Naive thymus-derived CD4-positive, alpha-beta T cell (primary cell): ENCODE measurements around the gene RNASEH2C. TPM values are rescaled to one million over a fixed set of nuclear protein-coding genes. Genes with fewer than 3 reads are reported as not detected.

Experiments used
- ATAC-seq: fragments of 150-1000 bp; cut with Tn5 transposase; 2 replicates; pipeline ENCODE4 v1.10.0; 2021; ENCODE audit warnings: mild to moderate bottlenecking, moderate library complexity
- CTCF ChIA-PET: fragments of 350-600 bp; sonication (Branson Sonifier 250); formaldehyde crosslinking; loops from one replicate; lab custom pipeline; 2021; ENCODE audit warnings: antibody characterized with exemption; lab: Charles Lee
- POLR2A ChIA-PET: fragments of 350-600 bp; sonication (Branson Sonifier 250); formaldehyde crosslinking; loops from one replicate; lab custom pipeline; 2021; ENCODE audit warnings: antibody characterized with exemption, inconsistent platforms; lab: Charles Lee
- DNase-seq, 9 donors: peaks; one replicate each; pipeline versions ENCODE4 v3.0.0 to v3.0.0-alpha.2; 2020 to 2022; ENCODE audit warnings: mixed read lengths in 1 of 9
- H3K27ac ChIP-seq: one replicate; pipeline ENCODE4 v1.7.0; 2013; ENCODE audit warnings: mild to moderate bottlenecking, low read depth, low read length, moderate library complexity
- H3K27me3 ChIP-seq, 2 donors: one replicate each; pipeline ENCODE4 v1.7.0; 2013; ENCODE audit warnings: low read length in 2 of 2, mild to moderate bottlenecking in 2 of 2, moderate library complexity in 2 of 2; ENCODE audit not compliant: control insufficient read depth in 2 of 2, insufficient read depth in 2 of 2
- H3K36me3 ChIP-seq, 3 experiments: 1 replicate in 2 of 3; 2 replicates in 1 of 3; pipeline ENCODE4 v1.7.0; 2013; ENCODE audit warnings: low read length in 3 of 3, mild to moderate bottlenecking in 3 of 3, moderate library complexity in 1 of 3; ENCODE audit not compliant: insufficient read depth in 3 of 3, control insufficient read depth in 2 of 3
- H3K4me1 ChIP-seq, 2 donors: one replicate each; pipeline ENCODE4 v1.7.0; 2013; ENCODE audit warnings: low read length in 2 of 2, mild to moderate bottlenecking in 2 of 2, moderate library complexity in 1 of 2; ENCODE audit not compliant: control insufficient read depth in 2 of 2, insufficient read depth in 2 of 2
- H3K4me3 ChIP-seq: 2 replicates; pipeline ENCODE4 v1.7.0; 2013; ENCODE audit warnings: mild to moderate bottlenecking, low read length
- H3K9me3 ChIP-seq, 3 experiments: 1 replicate in 2 of 3; 2 replicates in 1 of 3; pipeline ENCODE4 v1.7.0; 2013; ENCODE audit warnings: low read length in 3 of 3; ENCODE audit not compliant: control insufficient read depth in 2 of 3
- H3K27ac Mint-ChIP-seq, 9 donors: one replicate each; pipeline ENCODE4 v1.8.0; 2020 to 2022; ENCODE audit warnings: mixed read lengths in 9 of 9, mild to moderate bottlenecking in 8 of 9, moderate library complexity in 5 of 9, inconsistent platforms in 2 of 9
- H3K27me3 Mint-ChIP-seq, 5 donors: one replicate each; pipeline ENCODE4 v1.8.0; 2021 to 2022; ENCODE audit warnings: mixed read lengths in 5 of 5, mild to moderate bottlenecking in 1 of 5
- H3K36me3 Mint-ChIP-seq, 5 donors: one replicate each; pipeline ENCODE4 v1.8.0; 2020 to 2022; ENCODE audit warnings: mixed read lengths in 5 of 5, mild to moderate bottlenecking in 3 of 5, inconsistent platforms in 1 of 5
- H3K4me1 Mint-ChIP-seq, 7 donors: one replicate each; pipeline ENCODE4 v1.8.0; 2020 to 2022; ENCODE audit warnings: mixed read lengths in 7 of 7, mild to moderate bottlenecking in 3 of 7, inconsistent platforms in 1 of 7
- H3K4me3 Mint-ChIP-seq, 10 donors: one replicate each; pipeline ENCODE4 v1.8.0; 2020 to 2022; ENCODE audit warnings: mild to moderate bottlenecking in 10 of 10, mixed read lengths in 10 of 10, moderate library complexity in 6 of 10, inconsistent platforms in 2 of 10
- H3K9me3 Mint-ChIP-seq, 11 donors: one replicate each; pipeline ENCODE4 v1.8.0; 2020 to 2022; ENCODE audit warnings: mixed read lengths in 11 of 11, mild to moderate bottlenecking in 4 of 11, inconsistent platforms in 1 of 11, moderate library complexity in 1 of 11
- intact Hi-C, 2 donors: fragments of 100-400 bp; cut with micrococcal nuclease; formaldehyde crosslinking; loops; one replicate each; pipeline ENCODE4 v1.15.1; 2023
- polyA plus RNA-seq, 2 donors: library from polyadenylated mRNA; unstranded; fragments of 300-500 nt; fragmentation: Illumina TruSeq; gene quantifications; one replicate each; pipeline ENCODE4 v1.2.3, GENCODE V29; 2021
- total RNA-seq, 6 experiments: library from RNA in 5 of 6; stranded (reverse) in 5 of 6; gene quantifications; 1 replicate in 5 of 6; 2 replicates in 1 of 6; pipeline ENCODE4 v1.2.3 and lab custom pipeline; 2021 to 2026

Gene RNASEH2C
- total and polyA plus RNA-seq, 7 experiments from 2014 or later = 40.2 to 94.0 (median 80.3) TPM

GRCh38 chr11:65701686-65702085, 18.9 kb downstream of the RNASEH2C start:
- no peaks in the 10 kb centered on the region for H3K9me3 ChIP-seq
- H3K27me3 Mint-ChIP-seq = peaks cover 0 to 21% (median 0%) of the 10 kb centered on the region in 5 donors
- DNase-seq (no peak), ATAC-seq (no peak)
- H3K4me1 Mint-ChIP-seq = peaks cover 0 to 7% (median 0%) of the 10 kb centered on the region in 7 donors
- no peak overlapping the region for H3K27ac ChIP-seq
- H3K9me3 Mint-ChIP-seq = peaks cover 0 to 4% (median 0%) of the 10 kb centered on the region in 11 donors
- no peak overlapping the region for H3K4me3 Mint-ChIP-seq
- H3K36me3 Mint-ChIP-seq = no peaks in the 10 kb centered on the region
- no peaks in the 10 kb centered on the region for H3K36me3 ChIP-seq
- ChIA-PET CTCF (no interaction called here), POLR2A (interaction anchor here (0.8 kb wide), 1 partner anchor 768 kb away, joined by 3 read pairs; no protein-coding TSS in a partner anchor)
- H3K27me3 ChIP-seq = no peaks in the 10 kb centered on the region
- no peaks in the 10 kb centered on the region for H3K4me1 ChIP-seq
- H3K27ac Mint-ChIP-seq = no peak overlapping the region
- intact Hi-C loops = no loop called here
- H3K4me3 ChIP-seq = no peak overlapping the region

DNA sequence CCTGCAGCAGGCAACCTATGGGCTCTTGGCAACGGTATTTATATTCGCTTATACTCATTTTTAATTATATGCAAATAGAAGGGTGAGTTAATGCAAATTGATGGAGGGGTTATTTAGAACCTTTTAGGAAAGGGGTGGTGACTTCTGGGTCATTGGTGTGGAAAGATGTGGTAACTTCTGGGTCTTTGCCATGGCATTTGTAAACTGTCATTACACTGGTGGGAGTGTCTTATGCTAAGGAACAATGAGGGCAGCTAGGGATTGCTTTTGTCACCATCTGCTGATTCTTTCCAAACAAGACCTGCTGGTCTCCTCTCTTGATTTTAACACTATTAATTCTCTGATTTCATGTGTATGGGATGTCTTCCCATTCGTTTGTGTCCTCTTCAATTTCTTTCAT, 20.2 kb downstream of the RNASEH2C start:
- peaks cover 0 to 5% (median 0%) of the 10 kb centered on the region in 7 donors for H3K4me1 Mint-ChIP-seq
- intact Hi-C loops = no loop called here
- Histone ChIP-seq H3K27me3 (no peaks in the 10 kb centered on the region), H3K27ac (no peak overlapping the region), H3K4me1 (no peaks in the 10 kb centered on the region), H3K36me3 (no peaks in the 10 kb centered on the region), H3K9me3 (no peaks in the 10 kb centered on the region), H3K4me3 (no peak overlapping the region)
- POLR2A ChIA-PET = no interaction called here
- peaks cover 0 to 4% (median 0%) of the 10 kb centered on the region in 11 donors for H3K9me3 Mint-ChIP-seq
- H3K4me3 Mint-ChIP-seq = no peak overlapping the region
- H3K27ac Mint-ChIP-seq = peak overlapping the region in 1 of 9 donors; percentile 32
- ATAC-seq (no peak), DNase-seq (no peak)
- peaks cover 0 to 21% (median 0%) of the 10 kb centered on the region in 5 donors for H3K27me3 Mint-ChIP-seq
- no peaks in the 10 kb centered on the region for H3K36me3 Mint-ChIP-seq
- CTCF ChIA-PET = no interaction called here

DNA sequence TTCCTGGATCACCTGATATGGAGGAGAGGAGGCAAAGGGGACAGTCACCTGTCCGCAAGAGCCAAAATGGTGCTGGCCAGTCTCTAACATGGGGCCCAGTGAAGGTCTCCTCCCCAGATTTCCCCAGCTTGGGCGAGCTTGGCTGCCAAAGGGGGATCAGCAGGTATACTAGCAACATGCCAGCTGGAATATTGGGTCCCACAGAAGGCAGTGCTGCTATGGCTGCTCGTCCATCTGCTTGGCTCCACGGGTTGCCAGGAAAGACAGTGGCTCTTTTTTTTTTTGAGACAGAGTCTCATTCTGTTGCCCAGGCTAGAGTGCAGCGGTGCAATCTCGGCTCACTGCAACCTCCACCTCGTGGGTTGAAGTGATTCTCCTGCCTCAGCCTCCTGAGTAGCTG, 21.3 kb downstream of the RNASEH2C start:
- no peaks in the 10 kb centered on the region for H3K36me3 ChIP-seq
- intact Hi-C loops = no loop called here
- Mint-ChIP-seq H3K36me3 (no peaks in the 10 kb centered on the region), H3K27ac (no peak overlapping the region), H3K4me1 (peaks cover 0 to 5% (median 0%) of the 10 kb centered on the region in 7 donors), H3K4me3 (no peak overlapping the region), H3K9me3 (peaks cover 0 to 4% (median 0%) of the 10 kb centered on the region in 11 donors), H3K27me3 (peaks cover 0 to 19% (median 0%) of the 10 kb centered on the region in 5 donors)
- no peak overlapping the region for H3K27ac ChIP-seq
- DNase-seq = no peak
- ChIA-PET POLR2A (no interaction called here), CTCF (no interaction called here)
- no peak overlapping the region for H3K4me3 ChIP-seq
- H3K4me1 ChIP-seq = no peaks in the 10 kb centered on the region
- no peaks in the 10 kb centered on the region for H3K9me3 ChIP-seq
- no peaks in the 10 kb centered on the region for H3K27me3 ChIP-seq
- no peak for ATAC-seq

DNA sequence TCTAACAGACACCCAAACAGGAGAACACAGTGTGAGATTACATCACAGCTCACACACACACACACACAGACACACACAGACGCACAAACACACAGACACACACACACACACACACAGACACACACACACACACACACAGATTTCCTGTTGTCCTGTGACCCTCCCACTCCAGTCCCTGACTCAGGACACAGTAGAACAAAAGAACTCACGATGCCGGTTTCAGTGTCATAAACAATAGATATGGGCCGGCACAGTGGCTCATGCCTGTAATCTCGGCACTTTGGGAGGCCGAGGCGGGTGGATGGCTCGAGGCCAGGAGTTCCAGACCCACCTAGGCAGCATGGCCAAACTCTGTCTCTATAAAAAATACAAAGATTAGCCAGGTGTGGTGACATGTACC, 22.4 kb downstream of the RNASEH2C start:
- Histone ChIP-seq H3K9me3 (no peaks in the 10 kb centered on the region), H3K36me3 (no peaks in the 10 kb centered on the region), H3K27me3 (no peaks in the 10 kb centered on the region), H3K27ac (no peak overlapping the region), H3K4me1 (no peaks in the 10 kb centered on the region), H3K4me3 (no peak overlapping the region)
- H3K27me3 Mint-ChIP-seq = peaks cover 0 to 18% (median 0%) of the 10 kb centered on the region in 5 donors
- H3K36me3 Mint-ChIP-seq = no peaks in the 10 kb centered on the region
- H3K9me3 Mint-ChIP-seq = peaks cover 0 to 4% (median 0%) of the 10 kb centered on the region in 11 donors
- peak overlapping the region in 1 of 9 donors; percentile 21 for H3K27ac Mint-ChIP-seq
- H3K4me3 Mint-ChIP-seq = no peak overlapping the region
- CTCF ChIA-PET = interaction anchor here (1.0 kb wide), 1 partner anchor 14 kb away, joined by 4 read pairs; the partner anchor contains the start of gene KAT5
- no peak for ATAC-seq
- H3K4me1 Mint-ChIP-seq = peaks cover 0 to 5% (median 0%) of the 10 kb centered on the region in 7 donors
- POLR2A ChIA-PET = no interaction called here
- no peak for DNase-seq
- intact Hi-C loops = no loop called here

DNA sequence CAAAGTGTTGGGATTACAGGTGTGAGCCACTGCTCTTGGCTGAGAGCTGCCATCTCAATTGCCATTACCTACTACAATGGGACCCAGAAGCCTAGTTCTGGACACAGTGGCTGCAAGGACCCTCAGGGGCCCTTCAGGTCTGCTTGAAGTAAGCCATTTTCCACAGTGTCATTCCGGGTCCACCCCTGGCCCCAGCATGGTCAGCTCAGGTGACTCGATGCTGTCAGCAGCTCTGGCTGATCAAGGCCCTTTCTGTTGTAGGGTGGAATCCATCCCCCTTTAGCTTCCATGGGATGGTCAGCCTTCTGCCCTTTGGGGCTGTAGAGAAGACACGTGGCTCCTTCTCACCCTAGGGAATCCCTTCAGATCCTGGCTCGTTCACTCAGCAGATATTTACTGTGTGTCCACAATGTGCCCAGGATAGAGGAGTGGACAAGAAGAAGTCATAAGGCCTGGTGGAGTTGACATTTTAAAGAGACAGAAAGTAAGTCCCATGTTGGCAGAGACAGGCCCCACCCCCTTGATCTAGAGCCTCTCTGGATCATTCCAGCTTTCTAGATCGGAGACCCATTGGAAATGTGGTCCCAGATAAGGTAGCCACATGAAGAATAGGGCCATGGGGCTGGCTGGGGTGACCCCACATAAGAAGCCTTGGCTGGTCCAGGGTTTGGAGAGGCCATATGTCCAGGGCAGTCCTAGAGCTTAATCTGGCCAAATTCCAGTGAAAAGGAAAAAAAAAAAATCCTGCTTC, 23.6 kb downstream of the RNASEH2C start:
- Histone ChIP-seq H3K36me3 (no peaks in the 10 kb centered on the region), H3K9me3 (no peaks in the 10 kb centered on the region), H3K27me3 (no peaks in the 10 kb centered on the region), H3K27ac (no peak overlapping the region), H3K4me1 (no peaks in the 10 kb centered on the region), H3K4me3 (no peak overlapping the region)
- POLR2A ChIA-PET = interaction anchor here (0.6 kb wide), 1 partner anchor 603 kb away, joined by 4 read pairs; no protein-coding TSS in a partner anchor
- H3K9me3 Mint-ChIP-seq = peaks cover 0 to 4% (median 0%) of the 10 kb centered on the region in 11 donors
- H3K4me1 Mint-ChIP-seq = peaks cover 0 to 5% (median 1%) of the 10 kb centered on the region in 7 donors
- CTCF ChIA-PET = interaction anchor here (0.6 to 1.0 kb wide), 2 partner anchors 15 to 311 kb away, joined by 3 to 4 read pairs; partner anchors contain the start of gene KAT5
- no peak overlapping the region for H3K27ac Mint-ChIP-seq
- H3K27me3 Mint-ChIP-seq = peaks cover 0 to 12% (median 0%) of the 10 kb centered on the region in 5 donors
- H3K4me3 Mint-ChIP-seq = no peak overlapping the region
- no peak for ATAC-seq
- H3K36me3 Mint-ChIP-seq = no peaks in the 10 kb centered on the region
- intact Hi-C loops = no loop called here
- DNase-seq = no peak

GRCh38 chr11:65695459-65696241, 24.9 kb downstream of the RNASEH2C start:
- Histone ChIP-seq H3K4me3 (no peak overlapping the region), H3K27me3 (no peaks in the 10 kb centered on the region), H3K4me1 (no peaks in the 10 kb centered on the region), H3K36me3 (no peaks in the 10 kb centered on the region), H3K27ac (no peak overlapping the region), H3K9me3 (no peaks in the 10 kb centered on the region)
- DNase-seq = no peak
- Mint-ChIP-seq H3K4me1 (peaks cover 0 to 5% (median 1%) of the 10 kb centered on the region in 7 donors), H3K4me3 (no peak overlapping the region), H3K27ac (no peak overlapping the region), H3K9me3 (peaks cover 0 to 4% (median 0%) of the 10 kb centered on the region in 11 donors), H3K36me3 (no peaks in the 10 kb centered on the region), H3K27me3 (peaks cover 0 to 12% (median 0%) of the 10 kb centered on the region in 5 donors)
- intact Hi-C loops = no loop called here
- ChIA-PET POLR2A (interaction anchor here (0.8 kb wide), 1 partner anchor 81 kb away, joined by 3 read pairs; no protein-coding TSS in a partner anchor), CTCF (interaction anchor here (1.1 kb wide), 1 partner anchor 9 kb away, joined by 4 read pairs; no protein-coding TSS in a partner anchor)
- no peak for ATAC-seq
